M059J (cell line): ENCODE data around the gene ERN1. TPM values are rescaled to one million over a fixed set of nuclear protein-coding genes. Genes with fewer than 3 reads are reported as not detected.

Experiments used
- DNase-seq: peaks from one replicate; pipeline ENCODE4 v3.0.0-alpha.2; 2012; ENCODE audit warnings: low read depth
- total RNA-seq: library from RNA; depleted of rRNA; stranded (reverse); fragments of >200 nt; shearing (Covaris generic); gene quantifications from 2 replicates; pipeline ENCODE4 v1.2.3, GENCODE V29; 2014

Gene ERN1
- total RNA-seq, 1 experiment from 2014 or later = 1.5 TPM

GRCh38 chr17:64158406-64158805 lies 28.5 kb upstream of the ERN1 start:
- DNase-seq = no peak

DNA sequence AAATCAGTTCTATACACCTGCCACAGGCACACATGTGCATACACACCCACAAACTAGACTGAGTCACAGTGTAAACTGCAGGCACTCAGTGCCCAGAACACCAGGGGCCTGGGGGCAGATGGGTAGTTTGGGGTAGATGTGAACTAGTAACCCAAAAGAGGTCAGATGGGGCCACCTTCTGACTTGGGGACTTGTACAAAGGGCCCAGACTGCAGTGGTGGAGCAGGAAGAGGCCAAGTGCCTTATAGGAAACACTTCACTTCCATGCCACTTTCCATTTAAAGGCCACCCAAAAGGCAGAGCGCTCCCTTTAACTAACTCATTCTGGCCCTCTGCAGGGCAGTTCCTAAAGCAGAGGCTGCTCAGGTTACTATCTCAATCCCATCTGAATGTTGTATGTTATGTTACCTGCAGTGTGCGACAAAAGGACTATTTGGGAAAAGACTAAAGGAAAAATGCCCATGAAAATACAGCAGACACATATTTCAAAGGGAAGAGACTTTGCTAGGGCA lies 27.8 kb upstream of the ERN1 start:
- no peak for DNase-seq

- DNase-seq = no peak
Measured at GRCh38 chr17:64156670-64157069, 26.7 kb upstream of the ERN1 start.

DNA sequence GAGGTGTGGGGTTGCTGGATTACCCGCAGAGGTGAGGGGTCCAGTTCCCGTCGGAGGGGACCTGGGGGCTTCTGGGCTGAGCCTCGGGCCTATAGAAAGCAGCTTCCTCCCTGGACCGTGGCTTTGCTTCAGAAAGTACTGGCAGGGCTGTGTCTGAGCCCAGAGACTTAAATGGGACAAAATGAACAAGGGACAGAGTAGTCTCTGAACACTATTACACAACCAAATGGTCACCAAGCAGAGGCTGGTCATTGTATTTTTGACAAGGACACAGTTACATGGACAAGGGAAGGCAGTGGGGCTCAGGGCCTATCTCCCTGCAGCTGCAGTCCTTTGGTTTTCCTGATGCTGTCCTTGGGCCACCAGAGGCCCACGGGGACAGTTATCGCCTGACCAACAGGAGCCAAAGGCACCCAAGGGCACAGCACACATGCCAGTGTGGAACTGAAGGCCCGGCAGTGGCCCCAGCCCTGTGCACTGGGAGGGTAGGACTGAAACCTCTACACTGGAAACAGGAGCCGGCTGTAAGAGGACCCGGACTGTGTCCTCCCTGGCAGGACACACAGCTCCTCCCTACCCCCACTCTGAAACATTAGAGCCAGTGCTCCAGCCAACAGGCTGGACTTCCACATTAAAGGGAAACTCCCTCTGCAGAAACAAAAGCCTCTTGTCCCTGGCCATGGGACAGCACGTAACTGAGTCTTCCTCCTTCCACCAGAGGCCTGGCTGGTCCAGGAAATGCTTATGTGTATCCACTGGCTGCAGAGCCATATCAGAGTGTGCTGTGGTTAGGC lies 26.0 kb upstream of the ERN1 start:
- no peak for DNase-seq

DNA sequence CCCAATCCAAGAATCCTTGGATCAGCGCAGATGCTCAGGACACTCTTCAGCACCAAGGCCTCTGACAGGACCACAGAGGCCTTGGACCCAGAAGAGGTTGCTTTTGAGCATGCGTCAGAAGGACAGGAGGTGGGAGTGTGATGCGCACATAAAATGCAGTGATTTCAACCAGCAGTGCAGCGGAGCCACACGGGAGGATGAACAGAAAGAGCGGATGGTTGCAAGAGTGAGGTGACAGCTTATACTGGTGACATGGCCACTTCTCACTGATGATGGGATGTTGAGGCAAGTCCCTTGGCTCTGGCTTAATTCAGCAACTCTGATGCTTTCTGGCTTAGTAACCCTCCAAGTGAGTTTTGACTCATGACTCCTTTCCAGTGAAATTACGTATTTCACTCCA lies 25.2 kb upstream of the ERN1 start:
- DNase-seq = no peak

- DNase-seq = no peak
Measured at GRCh38 chr17:64154717-64155116, 24.8 kb upstream of the ERN1 start.

DNA sequence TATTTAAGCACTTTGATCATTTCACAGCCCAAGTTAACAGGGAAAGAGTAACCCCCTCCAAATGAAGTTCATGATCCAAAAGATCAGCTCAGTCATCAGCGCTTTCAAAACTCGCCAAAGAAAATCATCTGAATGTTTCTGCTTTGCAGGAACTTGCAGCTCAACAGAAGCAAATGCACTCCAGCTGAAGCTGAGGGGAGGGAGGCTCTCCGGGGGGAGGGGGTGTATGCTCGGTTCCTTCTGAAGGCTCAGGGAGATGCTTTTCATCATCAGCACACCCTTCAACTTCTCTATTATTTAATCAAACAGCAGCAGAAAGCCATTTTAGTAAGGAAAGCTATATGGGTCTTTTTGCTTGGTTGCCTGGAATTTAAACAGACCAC lies 24.4 kb upstream of the ERN1 start:
- DNase-seq = no peak

DNA sequence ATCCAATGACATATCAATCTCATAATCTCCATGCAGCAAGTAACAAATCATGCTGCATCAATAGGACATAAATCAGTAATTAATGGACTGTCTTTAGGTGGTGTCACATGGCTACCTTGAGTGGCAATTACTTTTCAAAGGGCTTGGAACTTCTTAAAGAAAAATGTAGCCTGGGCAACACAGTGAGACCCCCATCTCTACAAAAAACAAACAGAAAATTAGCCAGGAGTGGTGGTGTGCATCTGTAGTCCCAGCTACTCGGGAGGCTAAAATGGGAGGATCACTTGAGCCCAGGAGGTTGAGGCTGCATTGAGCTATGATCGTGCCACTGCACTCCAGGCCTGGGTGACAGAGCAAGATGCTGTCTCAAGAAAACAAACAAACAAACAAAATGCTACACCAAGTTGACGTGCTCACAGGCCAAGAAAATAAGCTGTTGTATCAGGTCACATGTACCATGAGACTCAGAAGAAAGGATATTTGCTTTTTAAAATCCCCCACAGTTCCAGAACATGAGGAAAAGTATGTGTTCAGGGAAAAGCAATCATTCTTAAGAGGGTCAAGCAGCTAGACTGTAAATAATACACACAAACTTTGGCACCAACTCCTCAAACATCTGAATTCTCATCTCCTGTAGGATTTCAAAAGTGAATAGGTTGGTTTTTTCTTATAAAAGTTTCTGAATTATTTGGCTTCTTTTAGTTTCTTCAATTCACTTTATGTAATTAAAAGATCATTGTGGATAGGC lies 23.8 kb upstream of the ERN1 start:
- DNase-seq = no peak

DNA sequence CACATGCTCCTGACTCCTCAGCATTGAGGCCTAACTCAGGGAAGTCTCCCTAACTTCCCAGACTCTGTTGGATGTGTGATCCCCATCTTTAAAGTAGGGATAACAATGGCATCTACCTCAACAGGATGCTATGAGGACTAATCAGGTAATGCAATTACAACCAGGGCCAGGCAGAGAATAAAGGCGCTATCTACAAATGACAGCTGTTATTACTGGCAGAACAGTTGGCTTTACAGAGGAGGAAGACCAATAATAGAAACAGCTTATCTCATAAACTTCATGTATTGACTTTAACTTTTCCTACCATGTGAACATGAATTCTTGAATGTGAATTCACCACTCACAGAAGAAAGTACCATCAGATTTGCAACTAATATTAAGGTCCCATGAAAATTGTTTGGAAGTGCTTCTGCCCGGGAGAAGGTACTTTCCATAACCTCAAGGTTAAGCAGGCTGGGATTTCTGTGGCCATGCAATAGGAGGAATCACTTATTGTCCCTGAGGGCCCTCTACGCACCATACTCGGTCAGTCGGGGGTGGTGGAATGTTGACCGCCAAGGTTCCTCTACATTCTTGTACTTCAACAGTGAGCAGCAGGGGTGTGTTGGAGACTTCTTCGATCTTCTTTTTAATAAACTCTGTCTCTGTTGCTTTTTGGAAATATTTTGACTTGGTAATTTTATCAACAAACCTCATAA lies 22.6 kb upstream of the ERN1 start:
- DNase-seq = no peak

GRCh38 chr17:64151016-64151368 lies 21.0 kb upstream of the ERN1 start:
- DNase-seq = no peak

- DNase-seq = no peak
Measured at GRCh38 chr17:64150237-64151015, 20.5 kb upstream of the ERN1 start.

DNA sequence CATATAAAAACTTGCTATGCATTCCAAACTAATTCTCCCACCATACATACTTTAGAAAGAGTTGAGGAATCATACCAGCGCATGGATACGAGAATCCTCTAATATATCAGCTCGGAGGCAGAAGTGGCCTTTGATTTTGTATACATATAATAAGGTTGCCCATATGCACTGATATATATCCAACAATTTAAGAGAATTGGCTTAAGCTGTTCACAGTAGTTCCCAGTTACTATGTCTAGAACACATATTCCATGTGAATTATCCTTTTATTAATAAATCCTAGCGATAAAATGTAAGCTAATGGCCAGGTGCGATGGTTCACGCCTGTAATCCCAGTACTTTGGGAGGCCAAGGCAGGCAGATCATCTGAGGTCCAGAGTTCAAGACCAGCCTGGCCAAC lies 19.3 kb upstream of the ERN1 start:
- no peak for DNase-seq

DNA sequence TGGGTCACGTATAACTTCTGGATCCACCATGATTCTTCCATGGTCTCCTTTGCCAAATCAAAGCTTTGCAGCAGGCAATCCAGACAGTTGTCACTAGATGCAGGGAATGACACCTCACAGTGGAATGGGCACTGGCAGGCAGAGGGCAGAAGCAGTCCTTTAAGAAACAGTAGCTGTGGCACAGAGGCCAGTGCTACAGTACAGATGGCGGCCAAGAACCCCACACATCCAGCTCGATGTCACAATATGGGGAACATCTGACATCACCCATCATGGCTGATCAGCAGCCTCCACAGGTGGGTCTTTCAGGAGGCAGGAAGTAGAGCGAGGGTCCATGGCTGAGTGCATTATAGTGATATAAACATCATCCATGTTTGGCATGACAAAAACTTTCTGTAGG lies 18.8 kb upstream of the ERN1 start:
- peak; percentile 22 for DNase-seq

- no peak for DNase-seq
Measured at GRCh38 chr17:64148017-64148631, 18.2 kb upstream of the ERN1 start.

DNA sequence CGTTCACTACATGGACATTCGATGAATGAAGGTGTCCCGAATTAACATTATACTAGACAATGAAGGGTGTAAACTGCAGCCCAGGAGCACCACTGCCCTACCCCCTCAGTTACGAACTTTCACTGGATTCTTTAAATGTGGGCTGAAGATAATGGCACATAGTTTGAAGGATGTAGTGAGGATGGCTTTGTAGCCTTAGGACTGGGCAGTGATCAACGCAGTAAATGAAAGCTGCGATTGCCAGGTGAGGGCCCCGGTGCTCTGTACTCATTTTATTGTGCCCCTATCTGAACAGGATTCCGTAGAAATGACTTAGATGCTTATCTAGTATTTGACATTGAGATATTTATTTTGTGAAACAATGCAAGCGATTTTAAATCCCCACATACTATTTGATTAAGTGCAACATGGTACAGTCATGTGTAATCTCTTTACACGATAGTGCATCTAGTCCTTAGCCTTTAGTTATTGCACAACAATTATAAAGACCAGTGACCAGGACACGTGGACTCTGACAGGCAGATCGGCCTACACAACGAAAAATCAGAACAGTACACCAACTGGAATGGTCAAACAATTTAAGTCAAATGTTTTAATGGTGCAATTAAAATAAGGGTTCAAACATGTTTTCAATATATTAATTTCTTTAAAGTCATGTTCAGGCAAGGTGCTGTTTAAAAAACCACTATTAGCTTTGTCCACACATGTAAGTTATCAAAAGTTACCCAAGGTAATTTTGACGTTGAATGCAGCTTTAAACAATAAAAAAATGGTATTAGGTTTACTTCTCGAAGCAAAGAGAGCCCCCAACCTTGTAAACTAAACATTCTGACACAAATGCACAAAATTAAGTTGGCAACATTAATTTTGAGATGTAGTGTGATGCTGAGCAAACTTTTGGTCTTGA lies 17.4 kb upstream of the ERN1 start:
- DNase-seq = no peak

- peak; percentile 53 for DNase-seq
Measured at GRCh38 chr17:64146418-64147109, 16.6 kb upstream of the ERN1 start.

DNA sequence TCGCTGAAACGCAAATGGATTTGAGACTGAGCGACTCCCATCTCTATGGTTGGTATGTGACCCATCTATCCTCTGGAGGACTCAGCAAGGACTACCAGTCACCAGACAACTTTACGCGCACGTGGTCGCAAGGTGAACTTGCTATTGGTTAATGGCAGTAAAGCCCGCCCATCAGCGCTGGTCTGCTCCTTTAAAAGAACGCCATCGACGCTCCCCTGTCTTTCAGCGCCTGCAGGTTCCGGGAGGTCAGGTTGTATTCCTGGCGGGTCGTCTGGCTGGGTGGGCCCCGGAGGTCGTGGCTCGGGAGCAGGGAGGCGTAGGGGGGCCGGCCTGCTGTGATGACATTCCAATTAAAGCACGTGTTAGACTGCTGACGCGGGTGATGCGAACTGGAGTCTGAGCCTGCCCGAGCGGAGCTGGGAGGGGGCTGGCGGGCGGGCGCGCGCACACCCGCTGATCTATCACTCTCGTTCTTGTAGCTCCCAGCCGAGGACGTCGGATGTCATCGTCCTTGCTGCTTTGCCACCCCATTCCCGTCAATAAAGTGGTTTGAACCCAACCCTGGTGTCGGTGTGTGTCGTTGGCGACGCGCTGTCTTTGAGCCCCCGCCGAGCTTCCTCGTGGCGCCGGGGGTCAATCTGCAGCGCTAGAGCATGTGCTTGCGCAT lies 15.9 kb upstream of the ERN1 start:
- DNase-seq = peak; percentile 98

DNA sequence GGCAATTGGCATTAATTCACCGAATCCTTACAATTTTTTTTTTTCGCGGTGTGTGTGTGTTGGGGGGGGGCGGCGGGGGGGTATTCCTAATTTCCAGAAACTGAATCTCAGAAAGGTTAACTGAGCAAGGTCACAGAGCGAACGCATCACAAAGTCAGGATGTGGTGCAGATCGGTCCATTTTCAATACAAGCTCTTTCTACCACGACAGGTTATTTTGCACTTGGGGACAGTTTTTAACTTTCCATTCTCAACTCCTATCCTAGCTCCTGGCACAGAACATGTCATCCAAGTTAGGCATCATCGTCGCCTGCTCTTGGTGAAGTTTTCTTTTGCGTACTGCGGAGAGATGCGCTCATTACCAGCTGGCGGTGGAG lies 15.4 kb upstream of the ERN1 start:
- no peak for DNase-seq

DNA sequence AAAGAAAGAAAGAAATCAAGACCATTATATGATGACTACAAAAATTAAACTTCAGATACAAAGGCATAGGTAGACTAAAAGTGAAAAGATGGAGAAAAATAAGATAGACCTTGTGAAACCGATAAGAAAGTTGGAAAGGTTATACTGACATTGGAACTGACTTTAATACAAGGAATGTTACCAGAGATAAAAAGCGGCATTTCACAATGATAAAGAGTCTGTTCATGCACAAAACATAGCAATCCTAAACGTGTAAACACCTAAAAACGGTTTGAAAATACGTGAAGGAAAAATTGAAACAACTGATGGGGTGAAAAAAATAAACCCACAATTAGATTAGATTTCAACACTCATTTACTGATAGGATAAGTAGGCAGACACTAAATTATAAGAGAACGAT lies 9.6 kb upstream of the ERN1 start:
- no peak for DNase-seq
